PFSK-1 (cell line): ENCODE data around the gene TTLL6.

ENCODE experiments used
- POLR2AphosphoS5 ChIP-seq: IDR thresholded peaks from 2 replicates; pipeline ENCODE4 v1.6.1; 2012; ENCODE audit warnings: low read depth, mild to moderate bottlenecking, control low read depth, low read length, moderate library complexity
- TAF1 ChIP-seq: IDR thresholded peaks from 2 replicates; pipeline ENCODE4 v1.6.1; 2012; ENCODE audit warnings: low read length, control low read depth, borderline replicate concordance; ENCODE audit not compliant: insufficient read depth

GRCh38 chr17:48731355-48731754 is 85.7 kb downstream of the TTLL6 start:
- no peak for TF ChIP-seq POLR2AphosphoS5
- TF ChIP-seq TAF1, result no peak
